HG03159 (cell line): ENCODE measurements around the gene BRAT1.

Source experiments
- ATAC-seq: cut with Tn5 transposase; IDR thresholded peaks from one replicate; pipeline ENCODE4 v1.9.1; 2021; ENCODE audit warnings: mild to moderate bottlenecking, moderate library complexity; ENCODE audit not compliant: unreplicated experiment

BRAT1 gene

GRCh38 chr7:2500701-2501100 is 54.6 kb downstream of the BRAT1 start:
- ATAC-seq: no peak

DNA sequence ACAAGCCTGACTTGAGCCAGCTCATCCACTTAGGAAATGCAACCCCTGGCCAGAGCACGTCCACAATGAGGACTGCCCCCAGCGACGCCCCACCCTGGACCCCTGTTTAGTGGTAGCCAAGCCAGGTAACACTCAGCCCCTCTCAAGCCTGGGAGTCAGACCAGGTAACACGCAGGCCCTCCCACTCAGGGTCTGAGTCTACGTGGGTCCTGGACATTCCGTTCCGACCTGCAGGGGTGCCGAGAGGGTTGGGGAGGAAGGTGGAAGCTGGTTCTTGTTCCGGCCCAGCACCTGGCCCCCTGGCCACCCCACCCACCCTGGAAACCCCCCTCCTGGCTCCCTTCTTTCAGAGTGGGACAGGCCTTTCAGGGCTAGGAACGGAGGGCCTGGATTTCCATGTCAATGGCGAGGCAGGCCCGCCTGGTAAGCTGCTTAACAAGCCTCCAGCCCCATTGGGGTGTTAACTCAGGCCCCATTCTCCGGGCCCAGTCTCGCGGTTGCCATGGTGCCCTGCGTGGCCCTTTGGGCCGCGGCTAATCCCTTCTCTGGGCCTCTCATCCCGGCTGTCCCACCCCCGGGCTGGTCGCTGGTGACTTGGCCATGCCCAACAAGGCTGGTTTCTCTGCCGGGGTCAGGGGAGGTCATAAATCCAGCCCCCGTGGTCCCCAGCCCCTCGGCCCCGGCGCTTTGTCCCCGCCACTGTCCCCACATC is 55.4 kb downstream of the BRAT1 start:
- no peak for ATAC-seq

GRCh38 chr7:2499181-2499580 is 56.1 kb downstream of the BRAT1 start:
- ATAC-seq: no peak

DNA sequence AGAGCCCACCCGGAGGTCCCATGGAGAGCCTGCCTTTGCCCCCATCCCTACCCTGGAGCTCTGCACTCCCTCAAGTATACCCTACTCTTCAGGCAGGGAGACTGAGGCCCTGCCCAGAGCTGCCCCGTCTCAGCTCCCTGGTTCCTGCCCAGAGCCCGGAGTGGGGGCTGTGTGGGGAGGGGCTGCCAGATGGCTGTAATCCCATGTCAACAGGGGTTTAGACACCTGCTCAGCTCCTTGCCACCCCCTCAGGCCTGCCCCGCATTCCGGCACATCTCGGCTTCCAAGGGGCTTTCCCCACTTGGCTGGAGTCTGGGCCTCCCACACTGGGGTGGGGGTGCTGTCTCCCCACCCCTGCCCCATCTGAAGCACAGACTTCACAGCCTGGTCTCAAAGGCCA is 56.6 kb downstream of the BRAT1 start:
- no peak for ATAC-seq

DNA sequence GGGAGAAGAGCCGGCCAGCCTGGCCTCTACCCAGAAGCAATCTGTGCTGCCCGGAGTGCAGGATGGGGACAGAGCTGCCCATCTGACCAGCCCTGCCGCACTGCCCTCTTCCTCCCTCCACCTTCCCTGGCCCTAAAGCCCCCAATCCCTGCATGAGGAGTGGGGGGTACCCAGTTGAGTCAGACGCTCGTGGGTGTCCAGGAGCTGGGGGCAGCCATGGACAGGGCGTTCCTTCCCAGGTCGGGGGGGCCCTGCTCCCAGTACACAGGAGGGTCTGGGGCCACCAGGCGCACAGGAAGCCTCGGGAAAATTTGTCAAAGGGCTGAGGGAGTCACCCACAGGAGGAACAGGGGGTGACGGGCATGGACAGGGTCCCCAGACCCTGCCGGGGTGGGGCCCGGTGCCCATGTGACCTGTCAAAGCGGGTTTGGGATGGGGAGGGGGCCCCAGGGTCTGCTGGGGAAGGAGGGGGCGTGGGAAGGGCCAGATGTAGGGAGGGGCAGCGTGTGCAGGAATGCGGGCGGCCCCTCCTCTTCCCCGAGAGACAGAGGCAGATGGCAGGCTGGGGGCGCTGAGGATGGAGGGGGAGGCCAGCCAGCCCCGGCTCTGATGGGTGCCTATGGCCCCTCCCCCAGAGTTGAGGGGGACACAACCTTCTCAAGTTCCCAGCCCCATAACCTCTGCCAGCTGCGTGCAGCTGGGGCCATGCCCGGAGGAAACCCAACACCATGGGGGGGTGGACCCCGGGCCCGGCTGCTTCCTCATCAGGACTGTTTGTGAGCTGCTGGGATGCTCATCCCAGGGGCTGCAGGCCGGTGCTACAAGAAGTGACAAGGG is 57.6 kb downstream of the BRAT1 start:
- no peak for ATAC-seq

GRCh38 chr7:2497065-2497464 is 58.3 kb downstream of the BRAT1 start:
- no peak for ATAC-seq

GRCh38 chr7:2496375-2496774 is 58.9 kb downstream of the BRAT1 start:
- ATAC-seq: no peak

- ATAC-seq: no peak
Measured at GRCh38 chr7:2495418-2496299, 59.7 kb downstream of the BRAT1 start.

DNA sequence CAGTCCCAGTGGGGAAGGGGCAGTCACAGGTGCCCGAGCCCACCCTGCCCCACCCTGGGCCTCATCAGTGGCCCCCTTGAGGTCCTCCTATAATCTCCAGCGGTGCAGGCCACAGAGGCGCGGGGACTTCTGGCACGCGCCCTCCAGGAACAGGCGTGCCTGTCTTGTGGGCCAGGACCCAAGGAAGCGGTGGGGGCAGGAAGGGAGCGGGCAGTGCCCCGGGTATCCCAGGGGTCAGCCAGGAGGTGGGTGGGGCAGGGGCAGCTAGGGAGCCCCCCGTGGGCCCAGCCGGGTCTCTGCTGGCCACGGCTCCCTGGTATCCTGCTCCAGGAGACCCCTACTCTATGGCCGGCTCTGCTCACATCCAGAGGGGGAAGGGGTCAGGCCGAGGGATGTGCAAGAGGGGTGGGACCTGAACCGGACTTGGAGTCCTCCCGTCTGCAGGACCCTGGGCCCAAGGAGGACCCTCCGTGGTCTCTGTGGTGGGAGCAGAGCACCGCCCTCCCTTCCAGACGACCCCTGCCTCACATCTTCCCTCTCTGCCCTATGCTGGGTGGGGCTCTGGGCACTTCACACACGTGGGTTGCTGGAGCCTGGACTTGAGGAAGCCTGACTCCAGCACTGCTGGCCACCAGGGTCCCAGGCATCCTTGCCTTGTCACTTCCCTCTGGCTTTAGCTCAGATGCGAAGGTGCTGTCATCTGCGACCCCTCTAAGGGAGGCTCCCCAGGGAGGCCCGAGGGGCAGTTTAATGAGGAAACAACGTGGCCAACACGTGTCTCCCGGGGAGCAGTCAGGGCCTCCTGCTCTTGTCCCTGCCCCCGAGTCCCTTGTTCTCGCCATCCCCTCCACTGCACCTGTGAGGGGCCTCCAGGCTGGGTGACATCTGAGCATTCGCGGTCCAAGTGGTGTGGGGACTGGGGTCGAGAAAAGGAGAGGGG is 60.9 kb downstream of the BRAT1 start:
- no peak for ATAC-seq

DNA sequence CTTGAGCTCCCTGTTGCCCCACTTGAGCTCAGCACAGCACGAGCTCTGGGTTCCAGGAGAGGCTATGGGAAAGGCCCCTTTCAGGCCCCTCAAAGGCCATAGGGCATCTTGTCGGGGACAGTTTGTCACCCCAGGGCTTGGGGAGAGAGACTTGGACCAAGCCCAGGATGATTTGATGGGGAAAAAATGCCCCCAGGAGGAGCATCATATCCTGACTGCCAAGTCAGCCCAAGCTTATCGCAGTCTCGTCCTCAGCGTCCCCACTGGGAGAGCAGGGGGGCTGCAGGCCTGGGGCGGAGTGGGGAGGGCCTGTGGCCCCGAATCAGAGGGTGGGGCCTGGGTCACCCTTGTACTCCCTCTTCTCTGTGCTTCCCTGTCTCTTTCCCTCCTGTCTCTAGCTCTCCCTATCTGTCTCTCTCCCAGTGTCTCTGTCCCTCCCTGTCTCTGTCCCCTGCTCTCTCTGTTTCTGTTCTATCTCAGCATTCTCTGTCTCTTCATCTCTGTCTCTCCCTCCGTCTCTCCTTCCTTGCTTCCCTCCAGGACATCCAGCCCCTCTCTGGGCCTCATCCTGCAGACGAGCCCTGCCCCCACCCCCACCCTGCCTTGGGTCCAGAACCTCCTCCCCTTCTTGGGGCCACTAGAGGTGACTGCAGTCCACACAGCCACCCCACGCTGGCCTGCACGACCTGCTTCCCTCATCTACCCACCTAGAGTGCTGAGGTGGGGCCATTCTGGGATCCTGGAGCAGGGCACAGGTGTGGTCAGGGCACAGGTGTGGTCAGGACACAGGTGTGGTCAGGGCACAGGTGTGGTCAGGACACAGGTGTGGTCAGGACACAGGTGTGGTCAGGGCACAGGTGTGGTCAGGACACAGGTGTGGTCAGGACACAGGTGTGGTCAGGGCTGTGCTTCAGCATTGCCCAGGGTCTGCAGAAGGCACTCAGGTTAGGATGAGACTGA is 61.8 kb downstream of the BRAT1 start:
- no peak for ATAC-seq

GRCh38 chr7:2492038-2492437 is 63.3 kb downstream of the BRAT1 start:
- no peak for ATAC-seq

DNA sequence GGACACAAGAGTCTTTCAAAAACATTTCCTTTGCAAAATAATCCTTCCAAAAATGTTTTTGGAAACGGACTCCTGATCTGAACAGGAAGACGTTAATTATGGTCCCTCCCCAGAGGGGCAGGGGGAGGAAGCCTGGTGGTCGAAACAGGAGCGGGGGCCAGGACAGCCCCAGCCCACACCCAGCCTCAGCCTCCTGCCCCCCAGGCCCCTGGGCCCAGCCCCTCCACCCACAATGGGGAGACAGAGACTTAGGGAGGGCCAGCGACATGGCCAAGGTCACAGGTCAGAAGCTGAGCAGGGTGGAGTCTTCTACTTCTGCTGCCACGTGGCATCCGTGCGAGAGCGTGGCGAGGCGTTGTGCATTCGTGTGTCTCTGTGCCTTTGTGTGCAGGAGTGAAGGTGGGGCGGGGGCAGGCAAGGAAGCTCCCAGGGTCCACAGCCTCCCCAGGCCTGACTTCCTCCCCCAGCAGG is 65.1 kb downstream of the BRAT1 start:
- no peak for ATAC-seq

DNA sequence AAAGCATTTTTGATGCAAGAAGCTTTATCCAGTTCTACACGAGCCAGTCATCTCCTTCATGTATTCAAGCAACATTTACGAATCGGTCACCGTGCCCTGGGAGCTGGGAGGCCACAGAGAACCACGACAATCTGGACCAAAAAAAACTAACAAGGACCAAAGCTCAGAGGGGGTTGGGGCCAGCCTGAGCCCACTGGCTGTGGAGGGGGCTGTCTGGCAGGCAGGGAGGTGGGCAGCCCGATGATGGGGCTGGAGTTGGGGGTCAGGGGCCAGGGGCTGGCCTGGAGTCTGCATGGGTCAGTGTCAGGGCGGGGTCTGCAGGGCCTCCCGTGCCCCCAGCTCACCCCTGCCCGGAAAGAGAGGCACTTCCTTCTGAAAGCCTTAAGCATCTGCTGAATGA is 66.6 kb downstream of the BRAT1 start:
- ATAC-seq: no peak

DNA sequence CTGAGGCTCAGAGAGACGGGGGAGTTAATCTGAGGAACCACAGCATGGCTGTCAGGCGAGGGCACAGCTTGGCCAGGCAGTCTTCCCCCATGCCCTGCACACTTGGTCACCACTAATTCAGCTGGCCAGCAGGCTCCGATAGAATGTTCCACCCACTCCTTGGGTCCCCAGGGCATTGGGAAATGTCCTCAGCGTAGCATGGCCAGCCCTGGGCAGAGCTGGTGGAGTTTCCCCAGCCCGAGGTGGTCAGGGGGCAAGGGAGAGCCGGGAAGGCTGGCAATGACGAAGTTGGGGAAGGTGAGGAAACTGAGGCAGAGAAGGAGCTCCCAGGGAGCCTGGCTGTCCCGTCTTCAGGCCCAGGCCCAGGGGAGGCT is 67.1 kb downstream of the BRAT1 start:
- no peak for ATAC-seq
